ENCODE results near the gene FXYD2.

FXYD2 gene

GRCh38 chr11:117781627-117782026, 42.9 kb downstream of the FXYD2 start:
- no peak overlapping the region for H3K27ac ChIP-seq (ENCODE audit: low read depth, low read length)
- no peaks in the 10 kb centered on the region for H3K9me3 ChIP-seq (ENCODE audit: control insufficient read depth, insufficient read depth, low read length)
- H3K4me3 ChIP-seq (ENCODE audit: low read length), result no peak overlapping the region
- TF ChIP-seq EZH2phosphoT487 (IDR thresholded peaks at IDR 0.05; ENCODE audit: borderline replicate concordance, low read length) (no peak), CTCF (IDR thresholded peaks at IDR 0.05; ENCODE audit: low read depth, low read length, poor library complexity, severe bottlenecking) (no peak)
- no peaks in the 10 kb centered on the region for H3K79me2 ChIP-seq (ENCODE audit: control insufficient read depth, low read length)
- no peaks in the 10 kb centered on the region for H3F3A ChIP-seq (ENCODE audit: control insufficient read depth, insufficient read depth)
- H4K20me1 ChIP-seq (ENCODE audit: control insufficient read depth, insufficient read depth, low read depth, low read length), result no peaks in the 10 kb centered on the region
- no peaks in the 10 kb centered on the region for H3K4me1 ChIP-seq (ENCODE audit: control insufficient read depth, low read length)
- no peaks in the 10 kb centered on the region for H3K9me2 ChIP-seq (replicated peaks; ENCODE audit: control insufficient read depth, low read length)
- H3K36me3 ChIP-seq (ENCODE audit: control insufficient read depth, low read length), result no peaks in the 10 kb centered on the region
- H3K27me3 ChIP-seq (ENCODE audit: control insufficient read depth, low read length), result peaks cover 12% of the 10 kb centered on the region
- no peak overlapping the region for H3K4me2 ChIP-seq (ENCODE audit: low read length)

- H3K4me3 ChIP-seq (ENCODE audit: low read length), result no peak overlapping the region
- H3K27ac ChIP-seq (ENCODE audit: low read depth, low read length), result no peak overlapping the region
- H3K4me2 ChIP-seq (ENCODE audit: low read length), result no peak overlapping the region
- no peaks in the 10 kb centered on the region for H3K9me3 ChIP-seq (ENCODE audit: control insufficient read depth, insufficient read depth, low read length)
- H3K4me1 ChIP-seq (ENCODE audit: control insufficient read depth, low read length), result no peaks in the 10 kb centered on the region
- TF ChIP-seq EZH2phosphoT487 (IDR thresholded peaks at IDR 0.05; ENCODE audit: borderline replicate concordance, low read length), result no peak
- no peak for TF ChIP-seq CTCF (IDR thresholded peaks at IDR 0.05; ENCODE audit: low read depth, low read length, poor library complexity, severe bottlenecking)
- H3K79me2 ChIP-seq (ENCODE audit: control insufficient read depth, low read length), result no peaks in the 10 kb centered on the region
- no peaks in the 10 kb centered on the region for H4K20me1 ChIP-seq (ENCODE audit: control insufficient read depth, insufficient read depth, low read depth, low read length)
- peaks cover 8% of the 10 kb centered on the region for H3K27me3 ChIP-seq (ENCODE audit: control insufficient read depth, low read length)
- H3K36me3 ChIP-seq (ENCODE audit: control insufficient read depth, low read length), result no peaks in the 10 kb centered on the region
- H3F3A ChIP-seq (ENCODE audit: control insufficient read depth, insufficient read depth), result no peaks in the 10 kb centered on the region
- H3K9me2 ChIP-seq (replicated peaks; ENCODE audit: control insufficient read depth, low read length), result no peaks in the 10 kb centered on the region
These were observed 44.1 kb downstream of the FXYD2 start for GRCh38 chr11:117780456-117780855.

GRCh38 chr11:117774553-117774952, 50.0 kb downstream of the FXYD2 start:
- TF ChIP-seq CTCF (IDR thresholded peaks at IDR 0.05; ENCODE audit: low read depth, low read length, poor library complexity, severe bottlenecking), result no peak
- TF ChIP-seq EZH2phosphoT487 (IDR thresholded peaks at IDR 0.05; ENCODE audit: borderline replicate concordance, low read length), result no peak
- H3K27ac ChIP-seq (ENCODE audit: low read depth, low read length), result no peak overlapping the region
- H3K9me2 ChIP-seq (replicated peaks; ENCODE audit: control insufficient read depth, low read length), result no peaks in the 10 kb centered on the region
- no peaks in the 10 kb centered on the region for H3K4me1 ChIP-seq (ENCODE audit: control insufficient read depth, low read length)
- H3K4me2 ChIP-seq (ENCODE audit: low read length), result no peak overlapping the region
- no peaks in the 10 kb centered on the region for H3F3A ChIP-seq (ENCODE audit: control insufficient read depth, insufficient read depth)
- no peaks in the 10 kb centered on the region for H3K79me2 ChIP-seq (ENCODE audit: control insufficient read depth, low read length)
- H3K4me3 ChIP-seq (ENCODE audit: low read length), result no peak overlapping the region
- H3K36me3 ChIP-seq (ENCODE audit: control insufficient read depth, low read length), result no peaks in the 10 kb centered on the region
- H3K27me3 ChIP-seq (ENCODE audit: control insufficient read depth, low read length), result peaks cover 4% of the 10 kb centered on the region; the same call in 1 of the 2 replicates
- no peaks in the 10 kb centered on the region for H3K9me3 ChIP-seq (ENCODE audit: control insufficient read depth, insufficient read depth, low read length)
- no peaks in the 10 kb centered on the region for H4K20me1 ChIP-seq (ENCODE audit: control insufficient read depth, insufficient read depth, low read depth, low read length)

GRCh38 chr11:117772360-117772759, 52.2 kb downstream of the FXYD2 start:
- Histone ChIP-seq H3K36me3 (ENCODE audit: control insufficient read depth, low read length) (no peaks in the 10 kb centered on the region), H3K79me2 (ENCODE audit: control insufficient read depth, low read length) (no peaks in the 10 kb centered on the region), H3K4me3 (ENCODE audit: low read length) (no peak overlapping the region), H3K9me3 (ENCODE audit: control insufficient read depth, insufficient read depth, low read length) (no peaks in the 10 kb centered on the region), H3K4me1 (ENCODE audit: control insufficient read depth, low read length) (no peaks in the 10 kb centered on the region), H3K9me2 (replicated peaks; ENCODE audit: control insufficient read depth, low read length) (no peaks in the 10 kb centered on the region), H4K20me1 (ENCODE audit: control insufficient read depth, insufficient read depth, low read depth, low read length) (no peaks in the 10 kb centered on the region), H3K27ac (ENCODE audit: low read depth, low read length) (no peak overlapping the region), H3K4me2 (ENCODE audit: low read length) (no peak overlapping the region), H3K27me3 (ENCODE audit: control insufficient read depth, low read length) (no peaks in the 10 kb centered on the region), H3F3A (ENCODE audit: control insufficient read depth, insufficient read depth) (no peaks in the 10 kb centered on the region)
- TF ChIP-seq CTCF (IDR thresholded peaks at IDR 0.05; ENCODE audit: low read depth, low read length, poor library complexity, severe bottlenecking) (no peak), EZH2phosphoT487 (IDR thresholded peaks at IDR 0.05; ENCODE audit: borderline replicate concordance, low read length) (no peak)
